HG03457 (cell line): ENCODE results near the gene MICAL3.

Experiments used
- ATAC-seq: cut with Tn5 transposase; IDR thresholded peaks from one replicate; pipeline ENCODE4 v1.9.1; 2021; ENCODE audit warnings: moderate number of reproducible peaks; ENCODE audit not compliant: unreplicated experiment

Gene MICAL3

DNA sequence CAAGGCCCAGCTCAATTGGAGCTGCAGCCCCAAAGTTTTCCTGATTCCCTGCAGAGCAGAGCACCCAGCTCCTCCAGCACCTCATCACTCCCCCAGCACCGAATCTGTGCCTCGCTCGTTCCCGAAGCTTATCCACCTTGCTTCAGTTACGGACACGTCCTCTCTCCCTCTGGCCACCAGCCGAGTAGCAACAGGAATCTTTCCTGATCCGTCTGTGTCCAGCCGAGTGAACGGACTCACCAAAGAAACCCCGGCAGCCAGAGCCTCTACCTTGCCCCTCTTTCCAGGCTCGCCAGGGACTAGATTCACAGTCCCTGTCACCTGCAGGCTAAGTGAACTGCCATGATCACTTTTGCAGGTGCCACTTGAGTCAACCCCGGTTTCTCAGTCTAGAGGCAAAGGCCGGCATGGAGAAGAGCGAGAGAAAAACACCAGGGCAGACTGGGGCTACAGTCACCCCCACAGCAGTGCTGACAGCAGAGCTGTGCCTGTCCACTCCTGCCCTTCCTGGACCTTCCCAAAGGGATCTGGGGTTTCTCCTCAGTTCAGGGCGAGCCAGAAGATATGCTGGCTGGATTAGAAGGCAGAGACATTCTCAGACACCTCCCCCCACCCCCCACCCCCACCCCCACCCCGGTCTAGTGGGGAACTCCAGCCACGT, 282.4 kb downstream of the MICAL3 start:
- ATAC-seq: no peak

DNA sequence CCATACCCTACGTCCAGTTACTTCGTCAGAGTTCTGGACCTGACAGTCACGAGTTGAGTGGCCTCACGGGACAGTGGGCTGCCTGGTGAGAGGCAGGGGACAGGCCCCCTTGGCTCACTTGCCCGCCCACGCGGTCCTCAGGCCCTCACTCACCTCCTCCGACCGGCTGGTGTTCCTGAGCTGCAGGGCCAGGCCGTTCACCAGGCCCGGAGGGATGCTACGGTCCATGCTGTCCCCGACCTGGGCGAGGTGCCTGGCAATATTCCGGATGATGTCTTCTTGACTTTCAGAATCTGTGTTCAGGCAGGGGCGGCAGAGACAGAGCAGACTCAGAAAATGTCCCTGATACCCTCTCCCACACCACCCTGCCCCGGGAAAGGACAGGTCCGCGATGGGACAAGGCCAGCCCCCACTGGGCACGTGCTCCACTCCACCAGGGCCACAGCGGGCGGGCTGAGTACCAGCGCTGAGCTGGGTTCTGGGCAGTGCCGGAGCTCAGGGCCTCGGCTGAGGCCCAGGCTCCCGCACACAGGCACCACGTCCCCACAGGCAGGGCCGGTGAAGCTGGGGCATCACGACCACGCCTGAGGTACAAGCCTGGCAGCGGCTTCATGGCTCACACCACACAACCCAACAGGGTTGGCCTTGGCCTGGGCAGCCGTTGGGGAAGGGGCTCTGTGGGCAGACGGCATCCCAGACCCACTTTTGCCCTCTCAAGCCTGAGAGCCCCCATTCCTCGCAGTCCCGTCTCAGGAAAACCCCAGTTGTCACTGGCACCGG, 285.0 kb downstream of the MICAL3 start:
- no peak for ATAC-seq

DNA sequence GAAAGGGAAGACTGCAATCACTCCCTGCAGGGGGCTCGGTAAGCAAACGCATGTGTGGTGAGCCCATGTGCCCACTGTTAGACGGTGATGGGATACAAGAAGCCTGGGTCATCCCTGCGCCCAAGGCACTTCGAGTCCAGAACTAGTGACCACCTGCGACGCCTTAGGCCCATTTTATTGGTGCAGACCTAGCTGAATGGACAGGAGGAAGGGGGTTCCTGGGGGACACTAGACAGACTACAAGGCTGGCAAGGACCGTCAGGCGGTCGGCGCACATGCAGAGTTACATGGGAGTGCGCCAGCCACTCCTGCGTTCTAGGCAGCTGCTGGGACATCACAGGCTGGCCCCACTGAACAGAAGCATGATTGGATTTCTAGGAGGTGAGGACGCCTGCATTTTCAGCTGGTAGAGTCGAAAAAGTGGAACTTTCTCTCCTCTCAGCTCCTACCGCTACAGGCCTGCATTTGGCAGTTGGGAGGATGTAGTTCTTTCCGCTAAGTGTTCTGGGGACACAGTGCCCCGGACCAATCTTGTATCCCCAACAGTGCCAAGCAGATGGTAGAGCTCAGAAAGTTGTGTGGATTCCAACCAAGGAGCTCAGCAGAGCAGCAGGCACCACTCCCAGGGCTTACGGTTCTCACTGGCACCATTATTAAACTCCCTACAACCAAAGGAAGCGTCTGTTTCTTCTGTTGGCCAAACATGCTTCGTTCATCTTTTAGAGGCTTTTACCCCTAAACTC, 285.8 kb downstream of the MICAL3 start:
- no peak for ATAC-seq
